Adrenal gland (tissue), 12 donors: ENCODE data around the gene ACTA2. TPM values are rescaled to one million over a fixed set of nuclear protein-coding genes. Genes with fewer than 3 reads are reported as not detected.

Experiments
- DNase-seq, 7 donors: peaks; one replicate each; pipeline ENCODE4 v3.0.0-alpha.2; 2019 to 2020
- H3K27ac ChIP-seq, 5 donors: fragments of 200-600 bp; sonication (generic) in 4 of 5; 1 replicate in 3 of 5; 2 replicates in 2 of 5; pipeline versions ENCODE4 v1.5.1 to v1.8.0; 2016 to 2020; ENCODE audit warnings: mild to moderate bottlenecking in 1 of 5
- H3K27me3 ChIP-seq: fragments of 200-600 bp; 2 replicates; pipeline ENCODE4 v1.8.0; 2021
- H3K36me3 ChIP-seq, 2 donors: fragments of 200-600 bp; replicated peaks in 1 of 2; 1 replicate in 1 of 2; 2 replicates in 1 of 2; pipeline versions ENCODE4 v1.5.1 to v1.8.0; 2018 to 2022
- H3K4me1 ChIP-seq, 2 donors: fragments of 200-600 bp; replicated peaks in 1 of 2; 1 replicate in 1 of 2; 2 replicates in 1 of 2; pipeline versions ENCODE4 v1.5.1 to v1.8.0; 2018 to 2021
- H3K4me3 ChIP-seq, 4 donors: fragments of 200-600 bp; sonication (generic) in 3 of 4; one replicate each; pipeline ENCODE4 v1.5.1; 2016 to 2018
- H3K9me3 ChIP-seq, 3 donors: fragments of 200-600 bp; sonication (generic) in 1 of 3; replicated peaks in 1 of 3; 1 replicate in 2 of 3; 2 replicates in 1 of 3; pipeline versions ENCODE4 v1.5.1 to v1.8.0; 2016 to 2021
- CTCF ChIP-seq, 6 experiments: fragments of 450-650 bp in 4 of 6; fragments of 200-600 bp in 2 of 6; sonication (generic) in 1 of 6; IDR thresholded peaks; 1 replicate in 5 of 6; 2 replicates in 1 of 6; pipeline versions ENCODE4 v1.5.1 to v1.8.0; 2016 to 2021; ENCODE audit warnings: antibody characterized with exemption in 6 of 6, mild to moderate bottlenecking in 2 of 6, moderate library complexity in 1 of 6
- POLR2A ChIP-seq, 2 donors: fragments of 450-650 bp; IDR thresholded peaks; one replicate each; pipeline ENCODE4 v1.6.1; 2017; ENCODE audit warnings: antibody characterized with exemption in 2 of 2, mild to moderate bottlenecking in 2 of 2, moderate library complexity in 1 of 2
- WGBS, 4 donors: extraction: QIAGEN DNeasy Blood & Tissue Kit in 2 of 4; methylation state at CpG; one replicate each; pipeline versions ENCODE4 v1.1.5 to v1.1.7; 2013 to 2017; 5-methylcytosine and 5-hydroxymethylcytosine counted together
- intact Hi-C, 2 donors: fragments of 100-400 bp; cut with DNase I; formaldehyde crosslinking; loops; one replicate each; pipeline versions ENCODE4 v1.14.1 to v1.15.0; 2022 to 2023
- polyA plus RNA-seq, 3 donors: library from polyadenylated mRNA; stranded (reverse); fragments of 200-250 nt in 2 of 3; fragments of 350-450 nt in 1 of 3; fragmentation: Illumina TruSeq in 1 of 3; extraction: RNeasy Lipid Tissue Mini Kit (QIAGEN cat#74804) in 1 of 3; gene quantifications; one replicate each; pipeline ENCODE4 v1.2.3, GENCODE V29; 2013 to 2014
- total RNA-seq, 9 donors: library from RNA; depleted of rRNA in 4 of 9; stranded (reverse); fragments of >200 nt in 4 of 9; fragments of 120-200 nt in 1 of 9; fragmentation: NEBNext Ultra II Directional in 1 of 9; extraction: Animal tissue kit (Norgen Biotek cat#: 25700) in 1 of 9; gene quantifications; one replicate each; pipeline versions ENCODE4 v1.1.0 to v1.2.4, GENCODE V29; 2013 to 2023
- donor health status: healthy with polysubstance abuse.
- donor health status: Bipolar disorder and iron deficiency.
- donor health status: DM: yes; HTN: yes; CAD: no.
- donor health status: DM: no; HTN: no; CAD: no.
- donor health status: DM: no; HTN: no; CAD: no.
- donor health status: DM: yes; HTN: yes; CAD: no.

Gene ACTA2
- total and polyA plus RNA-seq, 12 donors: 48.5 to 529 (median 320) TPM

DNA sequence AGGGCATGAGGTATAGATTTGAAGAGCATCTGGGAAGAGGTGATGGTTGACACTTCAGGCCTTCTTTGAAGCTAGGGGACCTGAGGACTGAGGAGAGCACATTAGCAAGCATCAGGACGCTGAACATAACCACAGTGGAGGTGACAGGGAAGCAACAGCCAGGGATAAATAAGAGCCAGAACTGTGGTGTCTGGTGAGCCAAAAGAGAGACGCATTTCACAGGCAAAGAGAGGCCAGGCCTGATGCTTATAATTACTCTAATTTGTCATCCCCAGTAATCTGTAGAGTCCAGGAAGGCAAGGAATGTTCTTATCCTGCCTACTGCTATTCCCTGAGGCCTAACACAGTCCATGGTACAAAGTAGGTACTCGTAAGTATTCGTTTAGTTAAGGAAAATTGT, 27.7 kb upstream of the ACTA2 start:
- H3K27ac ChIP-seq: peak overlapping the region in 4 of 5 donors; percentile 55 to 75 (median 65)
- no peak for DNase-seq
- H3K4me3 ChIP-seq: no peak overlapping the region
- H3K9me3 ChIP-seq: no peaks in the 10 kb centered on the region
- WGBS, 4 donors: 76 to 83% (median 79%) methylated on average over 3 to 4 of the region's 4 CpGs
- intact Hi-C loops: no loop called here
- H3K27me3 ChIP-seq: no peaks in the 10 kb centered on the region
- H3K4me1 ChIP-seq: peaks cover 34 to 46% of the 10 kb centered on the region in 2 donors
- no peak for TF ChIP-seq CTCF (IDR thresholded peaks at IDR 0.05)
- TF ChIP-seq POLR2A (IDR thresholded peaks at IDR 0.05): no peak
- no peaks in the 10 kb centered on the region for H3K36me3 ChIP-seq

DNA sequence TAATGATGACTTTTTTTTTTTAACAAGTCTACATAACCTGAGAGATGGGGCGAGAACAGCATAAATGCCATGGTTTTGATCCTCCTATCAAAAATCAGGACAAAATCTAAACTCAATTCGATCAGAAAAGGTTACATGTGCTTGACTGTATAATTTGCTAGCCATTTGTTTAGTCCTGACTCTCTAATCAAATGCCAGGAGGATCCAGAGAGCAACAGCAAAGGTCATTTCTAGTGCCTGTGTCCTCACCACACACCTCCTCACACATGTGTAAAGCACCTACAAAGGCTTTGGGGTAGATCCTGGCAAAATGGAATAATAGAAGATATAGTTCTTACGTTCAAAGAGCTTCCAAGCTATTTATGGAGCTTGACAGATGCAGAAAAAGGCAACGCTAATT, 27.0 kb upstream of the ACTA2 start:
- no peaks in the 10 kb centered on the region for H3K27me3 ChIP-seq
- intact Hi-C loops: no loop called here
- H3K4me1 ChIP-seq: peaks cover 35 to 46% of the 10 kb centered on the region in 2 donors
- no peak overlapping the region for H3K4me3 ChIP-seq
- peak overlapping the region in 3 of 5 donors; percentile 62 to 75 (median 68) for H3K27ac ChIP-seq
- no peaks in the 10 kb centered on the region for H3K9me3 ChIP-seq
- no peaks in the 10 kb centered on the region for H3K36me3 ChIP-seq
- 75 to 80% (median 78%) methylated on average over 4 of the region's 4 CpGs for WGBS, 4 donors
- no peak for DNase-seq
- no peak for TF ChIP-seq POLR2A (IDR thresholded peaks at IDR 0.05)
- no peak for TF ChIP-seq CTCF (IDR thresholded peaks at IDR 0.05)

GRCh38 chr10:88979153-88979562, 26.6 kb upstream of the ACTA2 start:
- Histone ChIP-seq H3K9me3 (no peaks in the 10 kb centered on the region), H3K27ac (peak overlapping the region in 4 of 5 donors; percentile 35 to 75 (median 65)), H3K36me3 (no peaks in the 10 kb centered on the region), H3K4me1 (peaks cover 40 to 48% of the 10 kb centered on the region in 2 donors), H3K27me3 (no peaks in the 10 kb centered on the region), H3K4me3 (no peak overlapping the region)
- DNase-seq: peak; percentile 42 to 80 (median 71)
- WGBS, 4 donors: 7 to 23% (median 16%) methylated on average over 5 of the region's 5 CpGs
- TF ChIP-seq CTCF (IDR thresholded peaks at IDR 0.05): no peak
- TF ChIP-seq POLR2A (IDR thresholded peaks at IDR 0.05): no peak
- intact Hi-C loops: no loop called here

- peaks cover 45 to 55% of the 10 kb centered on the region in 2 donors for H3K4me1 ChIP-seq
- 77 to 88% (median 86%) methylated on average over 2 of the region's 2 CpGs for WGBS, 4 donors
- intact Hi-C loops: no loop called here
These were observed 25.9 kb upstream of the ACTA2 start for GRCh38 chr10:88978463-88978862.

More at GRCh38 chr10:88978463-88978862, 25.9 kb upstream of the ACTA2 start:
- Histone ChIP-seq H3K27me3 (no peaks in the 10 kb centered on the region), H3K4me3 (no peak overlapping the region), H3K9me3 (no peaks in the 10 kb centered on the region), H3K27ac (peak overlapping the region in 2 of 5 donors; percentile 62 to 68), H3K36me3 (no peaks in the 10 kb centered on the region)
- TF ChIP-seq CTCF (IDR thresholded peaks at IDR 0.05) (no peak), POLR2A (IDR thresholded peaks at IDR 0.05) (no peak)
- no peak for DNase-seq
